Chondrocyte (in vitro differentiated cells): Measurements from ENCODE around the gene DCLK2. TPM values are rescaled to one million over a fixed set of nuclear protein-coding genes. Genes with fewer than 3 reads are reported as not detected.

Experiments used
- DNase-seq: peaks from one replicate; pipeline ENCODE4 v3.0.0; 2021; ENCODE audit warnings: mixed read lengths, low spot score
- H3K27ac Mint-ChIP-seq: one replicate; pipeline ENCODE4 v1.8.0; 2021; ENCODE audit warnings: mild to moderate bottlenecking, moderate library complexity, mixed read lengths; ENCODE audit not compliant: unreplicated experiment
- H3K27me3 Mint-ChIP-seq: 2 replicates; pipeline ENCODE4 v1.8.0; 2021; ENCODE audit warnings: low read depth, mixed read lengths
- H3K36me3 Mint-ChIP-seq: 2 replicates; pipeline ENCODE4 v1.8.0; 2021; ENCODE audit warnings: low read depth, mixed read lengths
- H3K4me1 Mint-ChIP-seq: 2 replicates; pipeline ENCODE4 v1.8.0; 2021; ENCODE audit warnings: low read depth, mild to moderate bottlenecking, mixed read lengths
- H3K4me3 Mint-ChIP-seq: one replicate; pipeline ENCODE4 v1.8.0; 2021; ENCODE audit warnings: mild to moderate bottlenecking, moderate library complexity, mixed read lengths; ENCODE audit not compliant: unreplicated experiment
- H3K9me3 Mint-ChIP-seq: 2 replicates; pipeline ENCODE4 v1.8.0; 2021; ENCODE audit warnings: low read depth, mixed read lengths
- CTCF ChIP-seq: fragments of 200-600 bp; sonication (generic); IDR thresholded peaks from 2 replicates; pipeline ENCODE4 v1.5.0; 2021; ENCODE audit warnings: antibody characterized with exemption, mild to moderate bottlenecking, moderate library complexity
- total RNA-seq: library from RNA; stranded (reverse); gene quantifications from 3 replicates; pipeline ENCODE4 v1.2.1, GENCODE V29; 2021

DCLK2 gene
- total RNA-seq, 1 donor from 2014 or later: 20.0 TPM

GRCh38 chr4:150047546-150047945 is 30.7 kb upstream of the DCLK2 start:
- H3K36me3 Mint-ChIP-seq: no peaks in the 10 kb centered on the region
- no peak overlapping the region for H3K4me3 Mint-ChIP-seq
- no peak for TF ChIP-seq CTCF
- peaks cover 3% of the 10 kb centered on the region for H3K4me1 Mint-ChIP-seq
- no peak for DNase-seq
- H3K9me3 Mint-ChIP-seq: no peaks in the 10 kb centered on the region
- no peaks in the 10 kb centered on the region for H3K27me3 Mint-ChIP-seq
- no peak overlapping the region for H3K27ac Mint-ChIP-seq

- no peak for TF ChIP-seq CTCF
- H3K9me3 Mint-ChIP-seq: no peaks in the 10 kb centered on the region
- H3K27ac Mint-ChIP-seq: no peak overlapping the region
- H3K36me3 Mint-ChIP-seq: no peaks in the 10 kb centered on the region
- peaks cover 3% of the 10 kb centered on the region for H3K4me1 Mint-ChIP-seq
- DNase-seq: no peak
- no peak overlapping the region for H3K4me3 Mint-ChIP-seq
- no peaks in the 10 kb centered on the region for H3K27me3 Mint-ChIP-seq
Observed at GRCh38 chr4:150049682-150050081, 28.6 kb upstream of the DCLK2 start.

GRCh38 chr4:150050566-150050965 is 27.7 kb upstream of the DCLK2 start:
- DNase-seq: no peak
- Mint-ChIP-seq H3K27me3 (no peaks in the 10 kb centered on the region), H3K4me1 (peaks cover 3% of the 10 kb centered on the region), H3K36me3 (no peaks in the 10 kb centered on the region), H3K4me3 (no peak overlapping the region), H3K9me3 (no peaks in the 10 kb centered on the region), H3K27ac (no peak overlapping the region)
- no peak for TF ChIP-seq CTCF

GRCh38 chr4:150051111-150051510 is 27.1 kb upstream of the DCLK2 start:
- DNase-seq: no peak
- Mint-ChIP-seq H3K27ac (no peak overlapping the region), H3K4me1 (peaks cover 3% of the 10 kb centered on the region), H3K36me3 (no peaks in the 10 kb centered on the region), H3K27me3 (no peaks in the 10 kb centered on the region), H3K9me3 (peaks cover 3% of the 10 kb centered on the region), H3K4me3 (no peak overlapping the region)
- no peak for TF ChIP-seq CTCF

- H3K27ac Mint-ChIP-seq: no peak overlapping the region
- H3K27me3 Mint-ChIP-seq: no peaks in the 10 kb centered on the region
- H3K4me1 Mint-ChIP-seq: peaks cover 4% of the 10 kb centered on the region
- no peaks in the 10 kb centered on the region for H3K36me3 Mint-ChIP-seq
- no peak for TF ChIP-seq CTCF
- no peak overlapping the region for H3K4me3 Mint-ChIP-seq
- peaks cover 3% of the 10 kb centered on the region for H3K9me3 Mint-ChIP-seq
- no peak for DNase-seq
Observed at GRCh38 chr4:150055467-150055866, 22.8 kb upstream of the DCLK2 start.
